HepG2 (cell line): Measurements from ENCODE around the gene MAD2L2. TPM values are rescaled to one million over a fixed set of nuclear protein-coding genes. Genes with fewer than 3 reads are reported as not detected.

Source experiments
- ATAC-seq: fragments of 200-7000 bp; cut with Tn5 transposase; 3 replicates; pipeline ENCODE4 v1.9.1; 2020; ENCODE audit warnings: mild to moderate bottlenecking, moderate library complexity
- BruUV-seq: library from RNA; stranded (reverse); fragments of 400-500 nt; replicated peaks from 2 replicates; lab custom pipeline; 2021; lab: Mats Ljungman, UMichigan
- CTCF ChIA-PET: fragments of 300-600 bp; formaldehyde crosslinking; extraction: SDS; loops from one replicate; lab custom pipeline; 2021; ENCODE audit warnings: low total read pairs, inconsistent platforms, low intra/inter-chr PET ratio; lab: Yijun Ruan, JAX
- POLR2A ChIA-PET: fragments of 350-600 bp; sonication (Branson Sonifier 250); formaldehyde crosslinking; loops from one replicate; lab custom pipeline; 2020; ENCODE audit warnings: antibody characterized with exemption, inconsistent platforms; lab: Yijun Ruan, JAX
- DNase-seq: peaks from one replicate; pipeline ENCODE4 v3.0.0-alpha.2; 2015; ENCODE audit warnings: low spot score
- FAIRE-seq: peaks from 3 replicates; lab custom pipeline; 2011; peaks lifted over from hg19 to GRCh38; lab: Jason Lieb, UNC
- H2AFZ ChIP-seq: one replicate; pipeline ENCODE4 v1.6.1; 2011; ENCODE audit warnings: low read length, inconsistent platforms
- H3K27ac ChIP-seq: fragments of 300-600 bp; 3 replicates; pipeline ENCODE4 v1.8.0; 2011; ENCODE audit warnings: mixed run types, mild to moderate bottlenecking, mixed read lengths, low read length, inconsistent platforms; ENCODE audit not compliant: insufficient read depth; ENCODE audit errors: extremely low read length
- H3K27me3 ChIP-seq, 2 experiments: fragments of 200-600 bp in 1 of 2; 2 replicates in 1 of 2; 3 replicates in 1 of 2; pipeline versions ENCODE4 v1.6.0 to v1.8.0; 2011; ENCODE audit warnings: low read length in 2 of 2, mild to moderate bottlenecking in 2 of 2, moderate library complexity in 2 of 2, inconsistent platforms in 1 of 2; ENCODE audit not compliant: insufficient read depth in 2 of 2, control insufficient read depth in 1 of 2
- H3K36me3 ChIP-seq, 2 experiments: fragments of 200-600 bp in 1 of 2; replicated peaks in 1 of 2; 2 replicates in 1 of 2; 3 replicates in 1 of 2; pipeline versions ENCODE4 v1.5.1 to v1.8.0; 2011; ENCODE audit warnings: low read length in 2 of 2, inconsistent platforms in 1 of 2; ENCODE audit not compliant: insufficient read depth in 2 of 2, control insufficient read depth in 1 of 2
- H3K4me1 ChIP-seq: 2 replicates; pipeline ENCODE4 v1.5.1; 2012; ENCODE audit warnings: low read length, inconsistent platforms; ENCODE audit not compliant: insufficient read depth
- H3K4me2 ChIP-seq: 2 replicates; pipeline ENCODE4 v1.6.0; 2011; ENCODE audit warnings: low read depth, low read length, inconsistent platforms
- H3K4me3 ChIP-seq, 3 experiments: fragments of 200-600 bp in 1 of 3; sonication (generic), shearing (Covaris generic) in 1 of 3; replicated peaks in 1 of 3; 2 replicates each; pipeline ENCODE4 v1.5.1; 2011 to 2016; ENCODE audit warnings: low read length in 3 of 3, inconsistent platforms in 2 of 3, low read depth in 2 of 3, mild to moderate bottlenecking in 2 of 3, control low read depth in 1 of 3, mixed read lengths in 1 of 3; ENCODE audit not compliant: insufficient read depth in 1 of 3
- H3K79me2 ChIP-seq: one replicate; pipeline ENCODE4 v1.6.1; 2011; ENCODE audit warnings: low read length, inconsistent platforms; ENCODE audit not compliant: insufficient read depth
- H3K9ac ChIP-seq: 2 replicates; pipeline ENCODE4 v1.6.0; 2011; ENCODE audit warnings: mild to moderate bottlenecking, low read depth, low read length, inconsistent platforms; ENCODE audit not compliant: insufficient read depth
- H3K9me3 ChIP-seq: 2 replicates; pipeline ENCODE4 v1.5.1; 2012; ENCODE audit warnings: mild to moderate bottlenecking, low read length
- H4K20me1 ChIP-seq: 2 replicates; pipeline ENCODE4 v1.6.0; 2011; ENCODE audit warnings: inconsistent platforms, mild to moderate bottlenecking, low read length, moderate library complexity; ENCODE audit not compliant: insufficient read depth
- ARHGAP35 ChIP-seq: sonication (generic); formaldehyde crosslinking; IDR thresholded peaks from 2 replicates; pipeline ENCODE4 v1.9.0; 2022; ENCODE audit warnings: mild to moderate bottlenecking, inconsistent platforms, moderate library complexity, missing genetic modification reagents, borderline replicate concordance
- MLX ChIP-seq: IDR thresholded peaks from 2 replicates; pipeline ENCODE4 v1.6.1; 2016
- NFIC ChIP-seq: IDR thresholded peaks from 2 replicates; pipeline ENCODE4 v1.6.1; 2012; ENCODE audit warnings: mild to moderate bottlenecking, low read length, inconsistent platforms
- SIN3B ChIP-seq: fragments of 150-350 bp; IDR thresholded peaks from 2 replicates; pipeline ENCODE4 v1.6.1; 2014; ENCODE audit warnings: low read length
- ZBTB38 ChIP-seq: sonication (generic); formaldehyde crosslinking; IDR thresholded peaks from 2 replicates; pipeline ENCODE4 v1.5.1; 2020; ENCODE audit warnings: mild to moderate bottlenecking, missing genetic modification reagents
- ZFP91 ChIP-seq: sonication (generic); formaldehyde crosslinking; IDR thresholded peaks from 2 replicates; pipeline ENCODE4 v1.9.0; 2022; ENCODE audit warnings: missing genetic modification reagents, mild to moderate bottlenecking, borderline replicate concordance
- ZKSCAN1 ChIP-seq: fragments of 150-350 bp; IDR thresholded peaks from 2 replicates; pipeline ENCODE4 v1.6.1; 2014; ENCODE audit warnings: low read length
- ZNF354B ChIP-seq: sonication (generic); formaldehyde crosslinking; IDR thresholded peaks from 2 replicates; pipeline ENCODE4 v1.8.0; 2022; ENCODE audit warnings: mild to moderate bottlenecking, missing genetic modification reagents
- ZNF382 ChIP-seq: sonication (generic); formaldehyde crosslinking; IDR thresholded peaks from 2 replicates; pipeline ENCODE4 v1.5.0; 2020; ENCODE audit warnings: missing genetic modification reagents, mild to moderate bottlenecking, borderline replicate concordance
- WGBS: methylation state at CpG from one replicate; pipeline ENCODE4 v1.1.6; 2017; ENCODE audit warnings: low lambda C conversion rate; 5-methylcytosine and 5-hydroxymethylcytosine counted together
- in situ Hi-C: cut with HindIII; loops from 2 replicates; pipeline ENCODE4 v1.10.0; 2017; ENCODE audit warnings: low pct_unique_long_range_greater_than_20kb; ENCODE audit not compliant: extremely low pct_ligation_motif_present
- intact Hi-C: fragments of 100-400 bp; cut with micrococcal nuclease; formaldehyde crosslinking; loops from one replicate; pipeline ENCODE4 v1.10.0; 2022; ENCODE audit not compliant: unreplicated experiment
- polyA plus RNA-seq, 8 experiments: library from polyadenylated mRNA; depleted of rRNA in 3 of 8; stranded (reverse) in 7 of 8; unstranded in 1 of 8; fragments of >200 nt; fragmentation: Illumina TruSeq in 4 of 8; extraction: Trizol in 4 of 8; gene quantifications; 2 replicates each; pipeline versions ENCODE4 v1.2.1 to v1.2.3, GENCODE V29; 2011 to 2016; ENCODE audit warnings: low read depth in 4 of 8, missing spikeins in 1 of 8, mixed read lengths in 1 of 8; ENCODE audit not compliant: insufficient read depth in 1 of 8
- total RNA-seq, 5 experiments: library from RNA; depleted of rRNA; stranded (reverse); fragments of >200 nt; fragmentation: Illumina TruSeq; extraction: Trizol; gene quantifications; 2 replicates each; pipeline ENCODE4 v1.2.3, GENCODE V29; 2016; ENCODE audit warnings: low read depth in 1 of 5

MAD2L2 gene
- total and polyA plus RNA-seq, 2 of the 13 experiments (the other 11 are each of a cell fraction or from before 2014, with no cell fraction given): 51.8 to 53.8 TPM

- intact Hi-C loops: loop anchor here (5.0 kb wide), 2 partner anchors 66 to 151 kb away; no protein-coding TSS in a partner anchor
- CTCF ChIA-PET: no interaction called here
- no peak overlapping the region for H3K4me3 ChIP-seq
- whole genome bisulfite sequencing: 96% methylated on average over 4 of the region's 4 CpGs
- H2AFZ ChIP-seq: no peak overlapping the region
- POLR2A ChIA-PET: no interaction called here
- H3K9ac ChIP-seq: no peak overlapping the region
- no peaks in the 10 kb centered on the region for H3K9me3 ChIP-seq
- H4K20me1 ChIP-seq: peaks cover 11% of the 10 kb centered on the region
- in situ Hi-C loops: no loop called here
- ATAC-seq (no peak), FAIRE-seq (no peak), DNase-seq (no peak)
- no peak overlapping the region for H3K4me2 ChIP-seq
- peaks cover 0 to 2% of the 10 kb centered on the region in 2 experiments; a peak in 1 of 5 replicates for H3K36me3 ChIP-seq
- BruUV-seq: no TSS peak
- H3K27me3 ChIP-seq: no peaks in the 10 kb centered on the region
- TF ChIP-seq SIN3B (no peak), ZBTB38 (CRISPR knock-in tag) (no peak), ARHGAP35 (CRISPR knock-in tag) (no peak), MLX (CRISPR knock-in tag) (no peak), ZNF354B (CRISPR knock-in tag) (no peak), NFIC (no peak), ZNF382 (no peak), ZFP91 (CRISPR knock-in tag) (no peak), ZKSCAN1 (no peak)
- H3K4me1 ChIP-seq: peaks cover 72% of the 10 kb centered on the region
- no peak overlapping the region for H3K27ac ChIP-seq
- peaks cover 20% of the 10 kb centered on the region for H3K79me2 ChIP-seq
Observed at GRCh38 chr1:11651017-11651416, 29.9 kb downstream of the MAD2L2 start.
